Activated B cell treated with CpG ODN at 0.5 μM for 24 hours (primary cell): ENCODE measurements around the gene GGA1. TPM values are rescaled to one million over a fixed set of nuclear protein-coding genes. Genes with fewer than 3 reads are reported as not detected.
A peak's percentile ranks its signal among the peaks of the same experiment; 100 is the strongest.

Experiments
- ATAC-seq: fragments of 200-7000 bp; cut with Tn5 transposase; one replicate; pipeline ENCODE4 v1.10.0; 2021; ENCODE audit warnings: low read depth, mild to moderate bottlenecking, moderate library complexity
- CTCF ChIA-PET: fragments of 350-600 bp; sonication (Branson Sonifier 250); formaldehyde crosslinking; loops from one replicate; lab custom pipeline; 2021; ENCODE audit warnings: antibody characterized with exemption; lab: Charles Lee
- POLR2A ChIA-PET: fragments of 350-600 bp; sonication (Branson Sonifier 250); formaldehyde crosslinking; loops from one replicate; lab custom pipeline; 2021; ENCODE audit warnings: antibody characterized with exemption; lab: Charles Lee
- DNase-seq: peaks from one replicate; pipeline ENCODE4 v3.0.0; 2022
- H3K27ac Mint-ChIP-seq: one replicate; pipeline ENCODE4 v1.8.0; 2020; ENCODE audit warnings: mixed read lengths
- H3K27me3 Mint-ChIP-seq: one replicate; pipeline ENCODE4 v1.8.0; 2021; ENCODE audit warnings: mixed read lengths
- H3K36me3 Mint-ChIP-seq: one replicate; pipeline ENCODE4 v1.8.0; 2021; ENCODE audit warnings: low read depth, mixed read lengths
- H3K4me1 Mint-ChIP-seq: one replicate; pipeline ENCODE4 v1.8.0; 2021; ENCODE audit warnings: mixed read lengths
- H3K4me3 Mint-ChIP-seq: one replicate; pipeline ENCODE4 v1.8.0; 2020; ENCODE audit warnings: mild to moderate bottlenecking, mixed read lengths
- H3K9me3 Mint-ChIP-seq: one replicate; pipeline ENCODE4 v1.8.0; 2020; ENCODE audit warnings: mixed read lengths
- CTCF ChIP-seq: fragments of 200-600 bp; IDR thresholded peaks from one replicate; pipeline ENCODE4 v1.8.0; 2022; ENCODE audit warnings: antibody characterized with exemption, mild to moderate bottlenecking
- intact Hi-C: fragments of 100-400 bp; cut with micrococcal nuclease; formaldehyde crosslinking; loops from one replicate; pipeline ENCODE4 v1.15.1; 2024
- total RNA-seq: library from RNA; stranded (reverse); gene quantifications from 2 replicates; pipeline ENCODE4 v1.2.3, GENCODE V29; 2022

Gene GGA1
- total RNA-seq, 1 donor from 2014 or later, result 126 TPM

- POLR2A ChIA-PET, result interaction anchor here (0.7 to 5.5 kb wide), 12 partner anchors 8 to 115 kb away, joined by 3 to 104 read pairs (median 12); partner anchors contain the start of genes GGA1, LGALS1, NOL12 and PDXP
These were observed 25.8 kb downstream of the GGA1 start for GRCh38 chr22:37634417-37634924.

GRCh38 chr22:37635157-37635556 is 26.5 kb downstream of the GGA1 start:
- POLR2A ChIA-PET, result interaction anchor here (0.7 to 5.5 kb wide), 6 partner anchors 7 to 114 kb away, joined by 3 to 104 read pairs (median 42); partner anchors contain the start of genes GGA1, LGALS1 and PDXP
- CTCF ChIA-PET, result interaction anchor here (0.7 to 5.2 kb wide), 4 partner anchors 8 to 47 kb away, joined by 3 to 63 read pairs (median 17); partner anchors contain the start of gene PDXP
- H3K27ac Mint-ChIP-seq, result peak overlapping the region; percentile 93
- no peak for ATAC-seq
- H3K36me3 Mint-ChIP-seq, result peaks cover 24% of the 10 kb centered on the region
- no peaks in the 10 kb centered on the region for H3K27me3 Mint-ChIP-seq
- H3K4me3 Mint-ChIP-seq, result no peak overlapping the region
- peaks cover 68% of the 10 kb centered on the region for H3K4me1 Mint-ChIP-seq
- TF ChIP-seq CTCF, result no peak
- intact Hi-C loops, result loop anchor here (10.0 kb wide), 1 partner anchor 210 kb away; the partner anchor contains the start of genes ANKRD54 and EIF3L
- no peak for DNase-seq
- H3K9me3 Mint-ChIP-seq, result no peaks in the 10 kb centered on the region

More at GRCh38 chr22:37634417-37634924, 25.8 kb downstream of the GGA1 start:
- CTCF ChIA-PET, result interaction anchor here (0.7 to 5.2 kb wide), 6 partner anchors 9 to 52 kb away, joined by 3 to 63 read pairs (median 18); partner anchors contain the start of genes GGA1, NOL12 and PDXP
- Mint-ChIP-seq H3K27ac (peak overlapping the region; percentile 93), H3K36me3 (peaks cover 28% of the 10 kb centered on the region), H3K4me3 (peak overlapping the region; percentile 74), H3K27me3 (no peaks in the 10 kb centered on the region), H3K4me1 (peaks cover 68% of the 10 kb centered on the region), H3K9me3 (no peaks in the 10 kb centered on the region)
- ATAC-seq (no peak), DNase-seq (no peak)
- TF ChIP-seq CTCF, result no peak
- intact Hi-C loops, result loop anchor here (10.0 kb wide), 1 partner anchor 210 kb away; the partner anchor contains the start of genes ANKRD54 and EIF3L

GRCh38 chr22:37636186-37636948 is 27.7 kb downstream of the GGA1 start:
- intact Hi-C loops, result loop anchor here (10.0 kb wide), 1 partner anchor 208 kb away; the partner anchor contains the start of genes ANKRD54 and EIF3L
- ChIA-PET POLR2A (interaction anchor here (0.5 to 5.2 kb wide), 7 partner anchors 10 to 1753 kb away, joined by 4 to 64 read pairs (median 6); partner anchors contain the start of genes GGA1 and LGALS1), CTCF (interaction anchor here (0.6 to 2.3 kb wide), 7 partner anchors 11 to 45 kb away, joined by 3 to 7 read pairs (median 4); partner anchors contain the start of gene PDXP)
- Mint-ChIP-seq H3K4me3 (no peak overlapping the region), H3K27ac (peak overlapping the region; percentile 59), H3K9me3 (no peaks in the 10 kb centered on the region), H3K36me3 (peaks cover 16% of the 10 kb centered on the region), H3K27me3 (no peaks in the 10 kb centered on the region), H3K4me1 (peaks cover 73% of the 10 kb centered on the region)
- no peak for TF ChIP-seq CTCF
- DNase-seq, result no peak
- ATAC-seq, result no peak

- H3K4me1 Mint-ChIP-seq, result peaks cover 73% of the 10 kb centered on the region
- H3K27ac Mint-ChIP-seq, result peak overlapping the region; percentile 65
- H3K27me3 Mint-ChIP-seq, result no peaks in the 10 kb centered on the region
- H3K36me3 Mint-ChIP-seq, result peaks cover 12% of the 10 kb centered on the region
- intact Hi-C loops, result loop anchor here (10.0 kb wide), 1 partner anchor 208 kb away; the partner anchor contains the start of genes ANKRD54 and EIF3L
- POLR2A ChIA-PET, result interaction anchor here (0.6 to 5.2 kb wide), 7 partner anchors 11 to 1752 kb away, joined by 4 to 64 read pairs (median 6); partner anchors contain the start of genes GGA1 and LGALS1
- ATAC-seq, result no peak
- no peak overlapping the region for H3K4me3 Mint-ChIP-seq
- CTCF ChIA-PET, result interaction anchor here (1.0 to 2.3 kb wide), 6 partner anchors 12 to 45 kb away, joined by 3 to 7 read pairs (median 4); partner anchors contain the start of gene PDXP
- no peaks in the 10 kb centered on the region for H3K9me3 Mint-ChIP-seq
- TF ChIP-seq CTCF, result no peak
- DNase-seq, result no peak
These were observed 28.3 kb downstream of the GGA1 start for GRCh38 chr22:37636949-37637273.
